HG03097 (cell line): ENCODE results near the gene CHDH.

Experiments used
- ATAC-seq: cut with Tn5 transposase; IDR thresholded peaks from one replicate; pipeline ENCODE4 v1.9.1; 2021; ENCODE audit not compliant: unreplicated experiment, low FRiP score

CHDH gene

DNA sequence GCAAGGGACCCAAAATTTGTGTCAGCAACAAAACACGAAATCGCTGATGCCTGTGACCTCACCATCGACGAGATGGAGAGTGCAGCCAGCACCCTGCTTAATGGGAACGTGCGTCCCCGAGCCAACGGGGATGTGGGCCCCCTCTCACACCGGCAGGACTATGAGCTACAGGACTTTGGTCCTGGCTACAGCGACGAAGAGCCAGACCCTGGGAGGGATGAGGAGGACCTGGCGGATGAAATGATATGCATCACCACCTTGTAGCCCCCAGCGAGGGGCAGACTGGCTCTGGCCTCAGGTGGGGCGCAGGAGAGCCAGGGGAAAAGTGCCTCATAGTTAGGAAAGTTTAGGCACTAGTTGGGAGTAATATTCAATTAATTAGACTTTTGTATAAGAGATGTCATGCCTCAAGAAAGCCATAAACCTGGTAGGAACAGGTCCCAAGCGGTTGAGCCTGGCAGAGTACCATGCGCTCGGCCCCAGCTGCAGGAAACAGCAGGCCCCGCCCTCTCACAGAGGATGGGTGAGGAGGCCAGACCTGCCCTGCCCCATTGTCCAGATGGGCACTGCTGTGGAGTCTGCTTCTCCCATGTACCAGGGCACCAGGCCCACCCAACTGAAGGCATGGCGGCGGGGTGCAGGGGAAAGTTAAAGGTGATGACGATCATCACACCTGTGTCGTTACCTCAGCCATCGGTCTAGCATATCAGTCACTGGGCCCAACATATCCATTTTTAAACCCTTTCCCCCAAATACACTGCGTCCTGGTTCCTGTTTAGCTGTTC, 34.9 kb downstream of the CHDH start:
- ATAC-seq: no peak

- no peak for ATAC-seq
These were observed 36.3 kb downstream of the CHDH start for GRCh38 chr3:53809764-53810400.

DNA sequence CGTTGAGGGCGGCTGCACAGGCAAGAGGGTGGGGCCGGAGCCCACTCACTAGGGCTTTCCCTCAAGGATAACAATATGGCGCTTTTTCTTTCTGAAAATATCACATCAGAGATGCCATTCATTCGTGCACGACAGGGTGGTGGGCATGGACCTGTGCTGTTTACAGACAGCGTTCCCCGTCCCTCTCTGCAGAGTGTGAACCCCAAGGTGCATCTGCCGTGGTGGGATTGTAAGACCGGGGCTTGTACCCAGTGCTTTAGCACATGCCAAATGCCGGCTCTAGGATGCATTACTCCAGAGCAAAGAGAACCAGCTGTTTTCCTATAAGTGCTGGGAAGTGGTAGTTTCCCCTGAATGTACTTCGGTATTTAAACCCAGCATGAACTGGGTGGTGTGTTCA, 37.0 kb downstream of the CHDH start:
- ATAC-seq: no peak

DNA sequence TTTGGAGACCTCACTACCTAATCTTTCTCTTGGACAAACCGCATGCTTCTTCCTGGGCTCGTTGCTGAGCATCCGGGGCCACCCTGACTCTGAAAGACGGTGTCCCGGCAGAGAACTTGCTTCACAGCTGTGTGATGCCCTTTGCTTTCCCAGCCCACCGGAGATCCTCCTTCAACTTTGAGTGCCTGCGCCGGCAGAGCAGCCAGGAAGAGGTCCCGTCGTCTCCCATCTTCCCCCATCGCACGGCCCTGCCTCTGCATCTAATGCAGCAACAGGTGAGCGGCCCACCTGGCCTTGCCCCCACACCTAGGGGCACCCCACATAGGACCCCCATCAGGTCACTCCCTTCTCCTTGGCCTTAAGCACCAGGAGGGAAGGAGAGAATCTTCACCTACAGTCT, 37.7 kb downstream of the CHDH start:
- ATAC-seq: no peak

- ATAC-seq: no peak
These were observed 39.0 kb downstream of the CHDH start for GRCh38 chr3:53807117-53807810.

- no peak for ATAC-seq
These were observed 39.8 kb downstream of the CHDH start for GRCh38 chr3:53806182-53807116.

- ATAC-seq: no peak
These were observed 40.6 kb downstream of the CHDH start for GRCh38 chr3:53805463-53806159.

DNA sequence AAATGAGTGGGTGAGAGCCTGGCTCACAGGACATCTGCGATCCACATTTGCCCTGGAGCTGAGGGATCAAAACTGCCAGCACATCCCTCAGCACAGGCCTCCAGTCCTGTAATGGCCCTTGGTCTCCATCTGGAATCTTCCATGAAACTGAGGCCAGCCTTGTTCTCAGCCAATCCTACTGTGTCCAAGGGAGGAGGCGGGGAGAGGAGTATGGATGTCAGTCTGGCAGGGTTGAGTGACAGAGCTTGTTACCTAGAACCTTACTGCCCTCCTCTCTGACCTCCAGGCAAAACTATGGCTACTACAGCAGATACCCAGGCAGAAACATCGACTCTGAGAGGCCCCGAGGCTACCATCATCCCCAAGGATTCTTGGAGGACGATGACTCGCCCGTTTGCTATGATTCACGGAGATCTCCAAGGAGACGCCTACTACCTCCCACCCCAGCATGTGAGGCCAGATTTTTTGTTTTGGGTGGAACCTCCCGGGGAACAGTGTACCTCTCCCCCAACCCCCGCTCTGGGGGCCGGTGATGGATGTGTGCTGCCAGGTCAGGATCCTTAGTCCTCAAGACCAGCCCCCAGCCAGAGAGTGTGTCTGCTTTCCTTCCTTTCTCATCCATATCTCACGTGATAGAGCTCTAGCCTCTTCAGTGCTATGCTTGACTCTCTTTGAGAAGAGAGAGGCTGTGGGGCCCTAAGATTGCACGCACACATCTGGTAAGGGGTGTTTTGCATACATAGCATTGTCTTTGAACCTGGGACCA, 41.3 kb downstream of the CHDH start:
- no peak for ATAC-seq

DNA sequence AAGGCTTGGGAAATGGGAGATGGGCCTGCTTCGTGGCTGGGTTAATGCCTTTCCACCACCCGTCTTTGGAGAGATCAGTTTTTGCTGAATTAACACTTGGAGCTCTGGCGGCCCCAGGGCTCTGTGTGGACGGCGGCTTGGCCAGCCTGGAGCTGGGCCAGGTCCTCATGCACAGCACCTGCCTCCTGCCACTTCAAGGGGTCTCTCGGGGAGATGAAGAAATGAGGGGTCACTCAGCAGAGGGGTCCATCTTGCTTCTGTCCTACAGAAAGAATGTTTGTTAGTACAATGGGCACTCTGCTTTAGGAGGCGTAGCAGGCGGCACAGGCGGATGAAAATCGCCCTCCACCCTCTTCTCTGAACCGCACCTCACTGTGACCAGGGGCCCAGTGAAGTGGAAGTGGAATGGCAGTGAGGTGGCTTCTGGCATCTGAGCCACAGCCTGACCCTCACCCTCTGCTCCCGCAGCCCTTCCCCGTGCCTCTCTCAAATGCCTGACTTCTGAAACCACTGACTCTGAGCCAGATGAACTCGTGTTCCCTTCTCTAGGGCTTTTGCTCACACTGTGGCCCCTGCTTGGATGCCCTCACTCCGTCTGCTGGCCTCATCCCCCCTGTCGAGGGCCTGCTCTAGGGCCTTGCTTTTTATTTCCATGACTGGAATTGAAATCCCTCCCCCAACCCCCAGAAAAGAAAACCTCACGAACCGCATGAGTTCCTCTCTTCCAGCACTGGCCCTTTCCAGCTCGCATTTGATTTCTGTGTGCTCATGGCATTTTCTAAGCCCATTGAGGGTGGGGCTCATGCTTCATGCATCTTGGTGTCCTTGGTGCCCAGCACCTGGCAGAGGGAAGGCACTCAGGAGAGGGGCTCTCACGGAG, 42.2 kb downstream of the CHDH start:
- ATAC-seq: no peak

DNA sequence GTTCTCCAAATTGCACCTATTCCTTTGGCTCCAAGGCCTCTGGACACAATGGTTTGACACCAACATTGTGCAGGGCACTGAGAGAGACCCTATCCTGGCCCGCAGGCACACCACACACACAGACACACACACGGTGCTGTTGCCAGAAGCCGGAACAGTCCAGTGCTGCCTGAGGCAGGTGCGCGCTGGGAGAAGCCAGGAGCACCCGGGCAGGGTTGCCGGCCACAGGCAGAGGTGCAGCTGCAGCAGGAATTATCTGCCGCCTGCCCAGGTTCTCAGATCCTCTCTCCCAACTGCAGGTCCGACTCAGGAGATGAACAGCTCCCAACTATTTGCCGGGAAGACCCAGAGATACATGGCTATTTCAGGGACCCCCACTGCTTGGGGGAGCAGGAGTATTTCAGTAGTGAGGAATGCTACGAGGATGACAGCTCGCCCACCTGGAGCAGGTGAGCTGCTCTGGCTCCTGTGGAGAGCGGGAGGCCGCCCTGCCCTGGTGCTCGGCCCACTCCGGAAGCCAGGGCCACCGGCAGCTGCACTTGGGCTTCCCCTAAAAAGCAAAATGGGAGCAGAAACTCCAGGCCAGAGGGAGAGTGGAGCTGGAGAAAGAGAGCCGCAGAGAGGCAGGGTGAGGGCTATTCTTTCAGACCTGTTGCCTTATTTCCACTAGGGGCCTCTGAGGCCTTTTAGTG, 42.9 kb downstream of the CHDH start:
- no peak for ATAC-seq

DNA sequence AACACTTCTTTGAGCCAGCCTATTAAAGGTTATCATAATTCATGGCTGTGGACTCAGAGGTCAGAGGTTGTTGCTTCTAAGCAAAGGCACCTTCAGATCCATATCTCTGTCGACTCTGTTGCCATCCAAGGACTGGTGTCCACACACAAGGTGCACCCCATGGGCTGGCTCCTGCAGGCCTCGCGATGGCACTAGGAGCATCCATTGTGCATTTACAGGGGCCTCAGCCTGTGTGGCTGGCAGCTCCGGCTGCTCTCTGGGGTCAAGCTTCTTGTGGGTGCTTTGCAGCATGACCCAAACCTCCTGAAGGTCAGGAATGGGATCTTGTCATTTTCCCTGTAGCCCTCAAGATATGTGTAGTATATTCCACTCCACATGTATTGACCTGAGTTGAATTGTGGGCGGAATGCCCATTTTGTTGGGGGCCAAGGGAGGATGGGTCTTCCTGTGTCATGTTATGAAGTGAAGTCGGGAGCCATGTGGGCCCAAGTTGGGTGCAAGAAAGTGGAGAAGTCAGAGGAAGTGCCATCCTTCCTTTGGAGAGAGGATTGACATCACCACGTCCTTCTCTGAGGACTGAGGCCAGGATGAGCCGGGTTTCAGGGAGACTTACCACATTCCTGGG, 43.9 kb downstream of the CHDH start:
- ATAC-seq: no peak

DNA sequence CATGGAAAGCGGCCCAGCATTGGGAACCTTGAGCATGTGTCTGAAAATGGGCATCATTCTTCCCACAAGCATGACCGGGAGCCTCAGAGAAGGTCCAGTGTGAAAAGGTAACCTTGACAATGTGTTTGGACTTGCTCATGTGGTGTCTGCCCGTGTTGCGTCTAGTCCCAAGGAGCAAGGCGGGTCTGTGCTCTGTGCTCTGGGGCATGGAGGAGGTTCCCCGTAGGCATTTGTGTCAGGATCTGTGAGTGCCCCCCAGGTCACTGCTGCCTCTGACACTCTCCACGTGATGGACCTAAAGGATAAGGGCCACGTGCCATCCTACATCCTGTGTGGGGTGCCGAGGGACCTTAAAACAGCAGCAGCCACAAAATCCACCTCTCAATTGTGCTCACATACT, 44.9 kb downstream of the CHDH start:
- ATAC-seq: no peak

GRCh38 chr3:53800041-53800906, 45.9 kb downstream of the CHDH start:
- ATAC-seq: no peak

- ATAC-seq: no peak
These were observed 46.8 kb downstream of the CHDH start for GRCh38 chr3:53799338-53799865.

GRCh38 chr3:53798144-53798543, 48.1 kb downstream of the CHDH start:
- no peak for ATAC-seq
